Transverse colon (tissue), 4 donors: Measurements from ENCODE around the gene KRI1.

Source experiments
- CTCF ChIP-seq, 5 experiments: fragments of 200-600 bp in 3 of 5; fragments of 450-650 bp in 2 of 5; sonication (generic) in 3 of 5; IDR thresholded peaks; 1 replicate in 2 of 5; 2 replicates in 3 of 5; pipeline ENCODE4 v1.5.1; 2016 to 2017; ENCODE audit warnings: antibody characterized with exemption in 5 of 5, inconsistent platforms in 3 of 5, mild to moderate bottlenecking in 2 of 5, moderate library complexity in 1 of 5
- EP300 ChIP-seq: sonication (generic); formaldehyde crosslinking; IDR thresholded peaks from one replicate; pipeline ENCODE4 v1.6.1; 2017; ENCODE audit warnings: antibody characterized with exemption, low read depth
- POLR2AphosphoS5 ChIP-seq, 3 donors: sonication (generic); formaldehyde crosslinking; IDR thresholded peaks; one replicate each; pipeline ENCODE4 v1.6.1; 2016; ENCODE audit warnings: antibody characterized with exemption in 3 of 3

GRCh38 chr19:10533646-10534386 lies 32.0 kb downstream of the KRI1 start:
- TF ChIP-seq CTCF (IDR thresholded peaks at IDR 0.05) (no peak), EP300 (no peak), POLR2AphosphoS5 (IDR thresholded peaks at IDR 0.05) (no peak)
